Measurements from ENCODE around the gene HSPB6.
A peak's percentile ranks its signal among the peaks of the same experiment; 100 is the strongest.

The HSPB6 gene

DNA sequence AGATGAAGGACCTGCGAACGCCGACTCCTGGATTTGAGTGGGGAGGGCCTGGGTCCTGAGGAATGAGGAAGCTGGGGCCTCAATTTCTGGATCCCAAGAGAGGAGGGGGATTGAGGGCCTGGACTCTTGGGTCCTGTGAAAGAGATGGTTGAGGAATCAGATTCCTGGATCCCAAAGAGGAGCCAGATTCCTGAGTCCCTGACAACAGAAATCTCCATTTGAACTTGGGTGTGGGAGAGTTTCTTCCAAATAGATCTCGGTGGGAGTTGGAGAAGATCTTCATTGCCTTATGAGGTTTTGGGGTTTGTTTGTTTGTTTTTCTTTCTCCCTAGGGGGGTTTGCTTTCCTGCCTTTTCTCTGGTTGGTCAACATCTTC, 10.8 kb downstream of the HSPB6 start:
- DNase-seq (ENCODE audit: low spot score) = no peak

DNA sequence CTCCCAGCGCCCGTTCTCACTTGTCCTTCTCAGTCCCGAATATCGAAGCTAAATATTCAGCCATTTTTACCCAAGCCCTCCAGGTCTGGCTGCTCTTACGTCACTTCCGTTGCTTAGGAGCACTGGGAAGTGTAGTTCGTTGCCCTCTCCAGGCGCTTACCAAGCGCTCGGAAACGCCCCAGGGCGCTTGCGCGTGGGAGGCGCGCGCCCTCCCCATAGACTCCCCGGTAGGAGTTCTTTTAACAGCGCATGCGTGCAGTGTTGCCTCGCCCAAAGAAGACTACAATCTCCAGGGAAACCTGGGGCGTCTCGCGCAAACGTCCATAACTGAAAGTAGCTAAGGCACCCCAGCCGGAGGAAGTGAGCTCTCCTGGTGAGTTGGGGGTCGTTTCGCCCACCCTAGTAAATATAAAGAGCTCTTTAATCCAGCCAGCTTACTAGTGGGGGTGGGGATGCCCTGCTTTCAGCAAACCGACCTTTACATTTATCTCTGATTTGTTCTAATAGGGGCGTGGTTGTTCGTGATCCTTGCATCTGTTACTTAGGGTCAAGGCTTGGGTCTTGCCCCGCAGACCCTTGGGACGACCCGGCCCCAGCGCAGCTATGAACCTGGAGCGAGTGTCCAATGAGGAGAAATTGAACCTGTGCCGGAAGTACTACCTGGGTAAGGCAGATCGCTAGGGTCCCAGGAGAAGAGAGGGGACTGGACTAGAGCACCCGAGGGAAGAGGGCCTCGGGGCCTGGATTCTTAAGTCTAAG, 11.3 kb downstream of the HSPB6 start, which contains the start of the genes PSENEN and U2AF1L4:
TSS of gene PSENEN (plus strand) at position 324 of the 759 bp plus-strand sequence. CDS start at position 604, 280 bp downstream.
TSS of gene U2AF1L4 (minus strand) at position 91 of the 759 bp plus-strand sequence. CDS start at position 64, 27 bp downstream.
- DNase-seq (ENCODE audit: low spot score) = peak; percentile 90

DNA sequence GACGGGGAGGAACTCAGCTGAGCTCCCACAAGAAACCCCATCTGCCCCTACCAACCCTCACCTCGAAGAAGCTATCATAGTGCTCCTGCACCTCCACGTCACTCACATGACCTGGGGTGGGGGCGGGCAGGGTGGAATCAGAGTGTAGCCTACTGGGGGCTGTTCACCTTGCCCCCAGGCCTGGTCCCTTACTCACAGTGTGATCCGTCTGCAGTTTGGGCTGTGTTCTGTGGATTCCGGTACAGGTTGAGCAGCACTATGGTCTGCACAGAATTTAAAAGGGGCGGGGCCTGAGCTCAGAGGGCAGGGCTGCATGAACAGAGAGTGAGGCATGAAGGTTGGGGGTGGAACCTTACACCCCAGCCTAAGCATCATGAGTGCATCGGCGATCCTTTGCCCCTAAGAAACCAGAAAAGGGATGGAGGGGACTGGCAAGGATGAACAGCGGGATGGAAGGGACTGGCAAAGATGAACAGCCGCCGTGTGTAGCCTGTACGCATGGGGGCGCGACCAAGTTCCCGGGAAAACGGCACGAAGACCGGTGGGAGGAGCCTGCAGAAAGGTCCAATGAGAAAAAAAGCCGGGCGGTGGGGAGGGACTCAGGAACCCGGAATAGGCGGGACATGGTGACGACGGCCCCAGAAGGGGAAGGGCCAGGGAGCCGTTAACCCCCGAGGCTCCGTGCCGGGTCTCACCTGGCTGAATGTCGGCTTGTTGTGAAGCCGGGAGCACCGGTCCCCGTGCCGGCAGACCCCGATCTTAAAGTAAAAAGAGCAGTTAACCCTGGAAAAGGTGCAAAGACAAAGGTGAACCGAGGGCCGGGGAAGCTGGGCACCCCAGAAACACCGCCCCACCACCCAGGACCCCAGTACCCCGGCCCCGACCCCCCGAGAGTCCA, 12.2 kb downstream of the HSPB6 start:
- peak; percentile 84 for DNase-seq (ENCODE audit: low spot score)

DNA sequence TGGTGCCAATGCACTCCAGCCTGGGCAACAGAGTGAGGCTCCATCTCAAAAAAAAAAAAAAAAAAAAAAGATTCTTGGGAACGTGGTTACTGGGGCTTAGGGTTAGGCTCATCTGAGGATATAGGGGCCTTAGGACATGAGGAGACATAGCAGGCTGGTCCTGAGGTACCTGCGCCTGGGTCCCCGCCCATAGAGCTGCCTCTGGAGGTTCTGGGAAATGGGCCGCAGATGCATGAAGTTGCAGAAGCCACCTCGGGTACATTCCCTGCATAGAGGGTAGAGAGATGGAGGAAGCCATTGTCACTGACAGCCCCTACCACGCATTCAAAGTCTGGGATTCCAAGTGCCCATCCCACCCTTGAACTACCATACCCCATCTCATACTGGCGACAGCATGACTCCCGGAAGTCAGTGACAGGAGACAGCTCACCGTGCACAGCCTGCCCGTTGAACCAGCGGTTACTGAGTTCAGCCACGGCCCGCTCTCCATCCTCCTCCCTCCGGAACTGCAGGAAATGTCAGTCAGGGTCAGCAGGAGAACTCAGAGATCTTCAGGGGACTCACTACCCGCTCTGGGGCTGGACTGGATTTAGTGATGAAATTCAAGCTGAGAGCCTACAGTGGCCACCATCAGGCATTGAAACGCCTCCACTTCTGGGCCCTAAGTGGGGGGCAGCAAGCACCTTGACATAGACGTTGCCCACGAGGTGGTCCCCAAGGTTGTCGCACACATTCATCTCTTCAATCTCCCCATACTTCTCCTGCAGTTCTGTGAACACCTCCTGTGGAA, 13.0 kb downstream of the HSPB6 start:
- DNase-seq (ENCODE audit: low spot score) = no peak

DNA sequence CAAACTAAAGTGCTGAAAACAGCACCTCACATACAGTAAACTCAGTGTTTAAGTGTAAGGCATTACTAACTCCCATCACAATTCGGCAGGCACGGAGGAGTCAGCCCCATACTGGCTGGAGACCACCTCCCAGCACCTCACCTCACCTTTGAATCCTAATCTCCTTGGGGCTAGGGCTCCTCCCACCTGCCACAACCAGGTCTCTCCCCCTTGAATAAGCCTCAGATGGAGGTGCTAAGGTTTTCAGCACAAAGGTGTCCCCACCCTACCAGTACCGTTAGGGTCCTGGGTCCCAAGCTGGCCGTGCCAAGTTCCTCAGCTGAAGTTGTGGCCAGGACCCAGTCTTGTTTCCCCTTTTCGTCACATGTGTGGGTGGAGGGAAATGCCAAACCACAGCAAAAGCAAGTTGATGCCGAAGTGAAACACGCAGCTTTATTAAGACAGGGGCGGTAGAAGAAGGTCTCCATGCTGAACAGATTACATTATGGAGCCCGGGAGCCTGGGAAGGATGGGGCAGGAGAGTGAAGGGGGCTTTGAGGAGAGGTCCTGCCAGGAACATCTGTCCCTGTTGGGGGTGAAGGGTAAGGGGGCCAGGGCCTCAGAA, 14.6 kb downstream of the HSPB6 start, which contains the start of gene IGFLR1:
TSS of gene IGFLR1 (minus strand) at position 332 of the 604 bp plus-strand sequence. CDS start 1,272 bp downstream, outside the sequence.
- no peak for DNase-seq (ENCODE audit: low spot score)

DNA sequence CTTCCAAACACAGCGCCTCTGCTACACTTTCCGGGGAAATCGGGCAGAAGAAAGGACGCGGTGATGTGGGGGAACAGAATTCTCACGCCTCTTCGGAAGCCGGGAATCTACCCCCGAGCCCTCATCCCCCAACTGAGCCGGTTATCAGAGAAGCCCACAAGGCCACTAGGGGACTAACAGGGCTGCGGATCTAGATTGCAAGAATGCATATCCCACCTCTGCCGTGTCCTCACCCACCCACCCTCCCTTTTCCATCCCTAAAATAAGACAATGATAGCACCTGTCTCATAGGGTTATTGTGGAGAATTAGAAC, 15.7 kb downstream of the HSPB6 start:
- no peak for DNase-seq (ENCODE audit: low spot score)

DNA sequence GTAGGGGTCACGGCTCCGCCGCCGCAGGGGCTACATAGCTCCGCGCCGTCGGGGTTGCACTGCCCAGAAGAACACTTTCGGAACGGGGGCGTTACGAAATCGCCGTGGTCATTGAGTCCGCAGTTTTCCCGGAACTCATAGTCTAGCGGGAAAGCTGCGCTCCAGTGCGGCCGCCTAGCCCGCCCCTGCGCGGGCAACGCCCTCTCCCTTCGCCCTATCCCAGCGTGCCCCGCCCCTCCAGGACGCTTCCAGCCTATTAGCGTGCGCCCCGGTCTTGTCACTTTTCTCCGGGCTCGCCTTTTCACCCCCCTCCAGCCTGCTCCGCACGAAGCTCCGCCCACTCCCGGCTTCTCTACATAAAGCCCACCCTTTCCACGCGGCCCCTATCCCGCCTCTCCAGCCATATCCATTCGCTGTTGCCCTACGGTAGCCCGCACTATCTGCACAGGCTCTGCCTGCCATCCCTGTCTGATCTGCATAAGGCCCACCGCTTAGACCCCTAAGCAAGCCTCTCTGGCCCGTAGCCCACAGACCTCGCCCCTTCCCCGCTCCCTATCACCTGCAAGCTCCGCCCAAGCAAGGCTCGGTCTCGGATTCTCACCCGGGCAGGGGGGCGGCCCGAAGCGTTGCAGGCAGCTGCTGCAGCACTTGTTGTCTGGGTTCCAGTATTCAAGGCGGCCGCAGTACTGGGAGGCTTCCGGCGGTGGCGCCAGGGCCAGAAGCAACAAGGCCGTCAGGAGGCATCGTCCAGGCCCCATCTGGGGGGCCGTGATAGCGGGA, 16.2 kb downstream of the HSPB6 start:
- peak; percentile 98 for DNase-seq (ENCODE audit: low spot score)

DNA sequence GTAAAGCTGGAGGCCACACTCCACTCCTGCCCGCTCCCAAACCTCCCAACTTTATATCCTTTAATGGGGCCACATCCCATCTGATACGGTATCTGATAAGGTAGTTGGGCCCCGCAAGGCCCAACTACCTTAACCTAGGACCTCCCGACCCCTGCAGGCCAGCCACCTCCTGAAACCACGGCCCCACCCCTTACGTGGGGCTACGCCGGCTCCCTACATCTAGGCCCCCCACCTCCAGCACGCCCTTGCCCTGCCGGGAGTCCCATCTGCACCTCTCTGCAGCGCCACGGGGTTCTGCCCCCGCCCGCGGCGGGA, 16.8 kb downstream of the HSPB6 start:
- no peak for DNase-seq (ENCODE audit: low spot score)

DNA sequence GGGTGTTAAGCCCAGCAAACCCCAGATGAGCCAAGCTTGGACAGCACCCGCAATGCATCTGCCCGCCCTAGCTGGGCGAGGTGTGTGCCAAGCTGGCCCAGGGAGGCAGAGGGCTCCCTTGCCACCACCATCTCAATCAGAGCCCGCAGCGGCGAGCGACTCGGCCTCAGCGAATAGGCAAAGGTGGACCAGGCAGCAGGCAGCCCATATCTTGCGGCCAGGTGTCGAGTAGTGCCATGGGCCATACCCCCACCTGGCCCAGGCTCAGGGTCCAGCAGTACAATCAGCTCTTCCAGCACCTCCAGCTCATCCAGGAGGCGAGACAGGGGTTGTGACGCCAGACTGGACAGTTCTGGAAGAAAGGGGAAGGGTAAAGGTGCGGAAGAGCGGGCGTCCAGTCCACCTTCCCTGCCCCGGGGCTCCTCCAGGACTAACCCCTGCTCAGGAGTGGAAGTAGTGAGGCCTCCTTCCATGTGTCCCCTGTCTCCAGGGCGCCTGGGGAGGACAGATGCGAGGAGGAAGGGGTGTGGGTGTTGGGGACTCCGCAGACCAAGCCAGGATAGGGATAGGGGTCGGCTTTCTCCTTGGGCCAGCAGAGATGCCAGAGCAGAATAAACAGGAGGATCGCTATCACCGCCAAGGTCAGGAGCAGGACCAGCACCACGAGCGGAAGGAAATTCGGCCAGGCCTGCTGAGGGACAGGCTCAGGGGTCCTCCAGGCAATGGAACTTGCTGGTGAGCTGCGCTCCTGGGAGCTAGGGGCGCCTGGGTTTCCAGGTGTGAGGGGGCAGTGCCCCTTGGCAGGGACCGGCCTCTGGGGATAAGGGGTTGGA, 17.3 kb downstream of the HSPB6 start:
- no peak for DNase-seq (ENCODE audit: low spot score)

DNA sequence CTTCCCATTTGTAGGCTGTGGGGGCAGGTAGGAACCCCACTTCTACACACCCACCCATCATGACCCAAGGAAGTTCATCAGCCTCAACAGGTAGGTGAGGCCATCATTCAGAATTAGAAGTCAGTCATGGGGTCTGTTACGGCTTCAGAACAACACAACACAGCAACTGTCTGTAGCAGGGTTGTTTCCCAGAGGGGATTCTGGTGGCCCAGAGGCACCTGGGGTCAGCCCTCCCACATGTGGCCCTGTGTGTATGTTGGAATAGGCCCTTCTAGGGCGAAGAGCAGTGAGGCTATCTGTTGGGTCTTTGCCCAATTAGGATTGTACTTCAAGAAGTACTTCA, 18.0 kb downstream of the HSPB6 start:
- no peak for DNase-seq (ENCODE audit: low spot score)

DNA sequence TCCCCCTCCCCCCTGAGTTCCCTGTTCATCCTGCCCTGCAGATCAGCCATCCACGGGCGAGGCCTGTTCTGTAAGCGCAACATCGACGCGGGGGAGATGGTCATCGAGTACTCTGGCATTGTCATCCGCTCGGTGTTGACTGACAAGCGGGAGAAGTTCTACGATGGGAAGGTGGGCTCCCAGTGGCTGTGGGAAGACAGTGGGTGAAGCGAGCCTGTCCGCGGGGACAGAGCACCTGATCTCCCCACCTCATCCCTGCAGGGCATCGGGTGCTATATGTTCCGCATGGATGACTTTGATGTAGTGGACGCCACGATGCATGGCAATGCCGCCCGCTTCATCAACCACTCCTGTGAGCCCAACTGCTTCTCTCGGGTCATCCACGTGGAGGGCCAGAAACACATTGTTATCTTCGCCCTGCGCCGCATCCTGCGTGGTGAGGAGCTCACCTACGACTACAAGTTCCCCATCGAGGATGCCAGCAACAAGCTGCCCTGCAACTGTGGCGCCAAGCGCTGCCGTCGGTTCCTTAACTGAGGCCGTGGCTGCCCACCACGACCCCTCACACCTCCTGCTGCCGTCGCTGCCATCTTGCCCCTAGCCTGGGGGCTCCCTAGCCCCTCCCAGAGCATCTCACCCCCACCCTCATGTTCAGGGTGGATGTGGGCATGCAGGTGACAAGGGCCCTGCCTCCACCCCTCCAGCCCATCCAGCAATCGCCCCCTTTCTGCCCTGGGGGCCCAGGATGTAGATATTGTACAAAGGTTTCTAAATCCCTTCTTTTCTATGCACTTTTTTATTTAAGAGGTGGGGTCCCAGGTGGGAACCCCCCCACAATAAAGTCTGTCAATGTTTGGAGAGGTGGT, 18.6 kb downstream of the HSPB6 start:
- DNase-seq (ENCODE audit: low spot score) = no peak

DNA sequence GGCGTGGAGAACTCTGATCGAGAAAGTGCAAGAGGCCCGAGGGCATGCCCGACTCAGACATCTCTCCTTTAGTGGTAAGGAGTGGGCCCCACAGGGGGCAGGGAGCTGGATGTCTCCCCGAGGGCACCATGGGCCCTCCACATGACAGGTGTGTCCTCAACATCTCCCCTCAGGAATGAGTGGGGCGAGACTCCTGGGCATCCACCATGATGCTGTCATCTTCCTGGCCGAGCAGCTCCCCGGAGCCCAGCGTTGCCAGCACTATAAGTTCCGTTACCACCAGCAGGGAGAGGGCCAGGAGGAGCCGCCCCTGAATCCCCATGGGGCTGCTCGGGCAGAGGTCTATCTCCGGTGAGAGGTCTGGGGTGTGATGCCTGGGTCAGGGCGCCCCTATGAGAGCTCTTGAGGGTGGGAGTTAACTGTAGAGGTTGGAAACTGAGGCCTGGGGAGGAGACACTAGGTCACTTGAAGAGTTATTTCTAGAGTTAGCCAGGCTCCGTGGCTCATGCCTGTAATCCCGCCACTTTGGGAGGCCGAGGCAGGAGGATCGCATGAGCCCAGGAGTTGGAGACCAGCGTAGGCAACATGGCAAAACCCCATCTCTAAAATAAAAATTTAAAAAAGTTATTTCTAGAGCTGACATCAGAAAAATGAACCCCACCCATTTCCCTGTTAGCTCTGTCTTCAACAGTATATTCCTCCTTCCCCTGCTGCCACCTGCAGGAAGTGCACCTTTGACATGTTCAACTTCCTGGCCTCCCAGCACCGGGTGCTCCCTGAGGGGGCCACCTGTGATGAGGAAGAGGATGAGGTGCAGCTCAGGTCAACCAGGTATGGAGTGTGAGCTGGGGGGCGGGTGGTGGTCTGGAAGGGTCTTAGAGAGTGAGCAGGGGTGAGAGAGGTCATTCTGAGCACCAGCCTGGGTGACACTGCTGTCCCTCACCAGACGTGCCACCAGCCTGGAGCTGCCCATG, 19.6 kb downstream of the HSPB6 start:
- no peak for DNase-seq (ENCODE audit: low spot score)

DNA sequence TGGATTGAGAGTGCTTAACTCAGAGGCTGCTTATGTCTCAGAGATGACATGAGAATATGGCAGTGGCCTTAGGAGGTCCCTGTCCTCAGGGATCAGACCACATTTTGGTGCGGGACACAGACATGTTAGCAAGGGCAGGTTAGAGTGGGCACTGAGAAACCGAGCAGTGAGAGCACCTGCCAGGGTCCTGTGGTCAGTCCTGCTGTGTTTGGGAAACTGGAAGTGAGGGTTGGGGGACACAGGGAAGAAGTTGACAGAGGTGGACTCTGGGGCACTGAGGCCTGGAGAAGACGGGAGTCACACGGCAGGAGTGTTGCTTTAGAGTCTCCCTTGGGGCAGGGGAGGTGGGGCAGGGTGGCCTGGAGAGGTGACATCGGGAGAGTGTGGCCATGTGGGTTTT, 21.9 kb downstream of the HSPB6 start:
- DNase-seq (ENCODE audit: low spot score) = no peak

DNA sequence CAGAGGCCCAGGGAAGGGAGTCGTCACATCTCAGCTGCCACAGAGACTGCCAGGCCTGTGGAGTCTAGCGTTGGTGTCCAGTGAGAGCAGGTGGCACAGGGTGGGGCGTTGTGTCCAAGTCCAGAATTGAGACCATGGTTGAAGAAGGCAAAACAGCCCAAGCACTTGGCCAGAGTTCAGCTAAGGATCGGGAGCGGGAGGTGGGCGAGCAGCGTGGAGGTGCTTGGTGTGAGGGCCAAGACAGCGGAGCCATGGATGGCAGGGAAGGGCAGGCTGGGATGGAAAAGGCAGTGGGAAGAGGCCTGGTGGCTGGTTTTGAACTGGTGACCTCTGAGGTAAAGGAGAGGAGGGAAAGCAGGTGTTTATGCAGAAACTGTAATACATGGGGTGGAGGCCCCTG, 22.6 kb downstream of the HSPB6 start:
- no peak for DNase-seq (ENCODE audit: low spot score)

DNA sequence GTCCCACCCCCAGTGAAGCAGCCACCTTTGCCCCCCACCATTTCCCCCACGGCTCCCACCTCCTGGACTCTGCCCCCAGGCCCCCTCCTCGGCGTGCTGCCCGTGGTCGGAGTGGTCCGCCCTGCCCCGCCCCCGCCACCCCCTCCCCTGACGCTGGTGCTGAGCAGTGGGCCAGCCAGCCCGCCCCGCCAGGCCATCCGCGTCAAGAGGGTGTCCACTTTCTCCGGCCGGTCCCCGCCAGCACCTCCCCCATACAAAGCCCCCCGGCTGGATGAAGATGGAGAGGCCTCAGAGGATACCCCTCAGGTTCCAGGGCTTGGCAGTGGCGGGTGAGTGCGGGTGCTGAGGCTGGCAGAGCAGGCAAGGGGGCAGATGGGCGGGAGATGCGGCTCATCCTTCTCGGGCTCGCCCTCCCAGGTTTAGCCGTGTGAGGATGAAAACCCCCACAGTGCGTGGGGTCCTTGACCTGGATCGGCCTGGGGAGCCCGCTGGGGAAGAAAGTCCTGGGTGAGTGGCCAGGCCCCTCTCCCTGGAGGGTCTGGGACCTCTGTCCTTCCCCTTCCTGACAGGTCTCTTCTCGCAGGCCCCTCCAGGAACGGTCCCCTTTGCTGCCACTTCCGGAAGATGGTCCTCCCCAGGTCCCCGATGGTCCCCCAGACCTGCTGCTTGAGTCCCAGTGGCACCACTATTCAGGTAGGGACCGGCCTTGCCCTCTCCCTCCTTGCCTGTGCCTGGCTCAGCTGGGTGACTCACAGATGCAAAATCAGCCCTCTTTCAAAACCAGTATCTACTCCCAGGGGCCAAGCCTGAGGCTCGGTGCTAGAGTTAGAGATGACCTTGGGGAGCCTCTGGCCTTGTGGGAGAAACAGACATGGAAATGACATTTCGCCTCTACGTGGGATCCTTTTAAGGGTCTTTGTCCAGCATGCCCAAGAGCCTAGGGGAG, 23.4 kb downstream of the HSPB6 start:
- DNase-seq (ENCODE audit: low spot score) = no peak

DNA sequence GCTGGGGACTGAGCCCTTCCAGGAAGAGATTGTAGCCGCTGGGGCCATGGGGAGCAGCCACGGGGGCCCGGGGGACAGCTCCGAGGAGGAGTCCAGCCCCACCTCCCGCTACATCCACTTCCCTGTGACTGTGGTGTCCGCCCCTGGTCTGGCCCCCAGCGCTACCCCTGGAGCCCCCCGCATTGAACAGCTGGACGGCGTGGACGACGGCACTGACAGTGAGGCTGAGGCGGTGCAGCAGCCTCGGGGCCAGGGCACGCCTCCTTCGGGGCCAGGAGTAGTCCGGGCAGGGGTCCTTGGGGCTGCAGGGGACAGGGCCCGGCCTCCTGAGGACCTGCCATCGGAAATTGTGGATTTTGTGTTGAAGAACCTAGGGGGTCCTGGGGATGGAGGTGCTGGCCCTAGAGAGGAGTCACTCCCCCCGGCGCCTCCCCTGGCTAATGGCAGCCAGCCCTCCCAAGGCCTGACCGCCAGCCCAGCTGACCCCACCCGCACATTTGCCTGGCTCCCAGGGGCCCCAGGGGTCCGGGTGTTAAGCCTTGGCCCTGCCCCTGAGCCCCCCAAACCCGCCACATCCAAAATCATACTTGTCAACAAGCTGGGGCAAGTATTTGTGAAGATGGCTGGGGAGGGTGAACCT, 24.2 kb downstream of the HSPB6 start:
- DNase-seq (ENCODE audit: low spot score) = no peak
